Tibial nerve (tissue), 4 donors: ENCODE data around the gene PXMP4.

ENCODE experiments used
- CTCF ChIP-seq, 5 experiments: fragments of 200-600 bp in 3 of 5; fragments of 450-650 bp in 2 of 5; sonication (generic) in 3 of 5; IDR thresholded peaks; one replicate each; pipeline ENCODE4 v1.5.1; 2016 to 2019; ENCODE audit warnings: antibody characterized with exemption in 5 of 5, mild to moderate bottlenecking in 3 of 5, moderate library complexity in 2 of 5
- EP300 ChIP-seq, 2 donors: sonication (generic); formaldehyde crosslinking; IDR thresholded peaks; one replicate each; pipeline ENCODE4 v1.6.1; 2017; ENCODE audit warnings: antibody characterized with exemption in 2 of 2, mild to moderate bottlenecking in 1 of 2
- POLR2A ChIP-seq, 2 donors: fragments of 450-650 bp; IDR thresholded peaks; one replicate each; pipeline ENCODE4 v1.6.1; 2017; ENCODE audit warnings: antibody characterized with exemption in 2 of 2, mild to moderate bottlenecking in 2 of 2, moderate library complexity in 2 of 2

DNA sequence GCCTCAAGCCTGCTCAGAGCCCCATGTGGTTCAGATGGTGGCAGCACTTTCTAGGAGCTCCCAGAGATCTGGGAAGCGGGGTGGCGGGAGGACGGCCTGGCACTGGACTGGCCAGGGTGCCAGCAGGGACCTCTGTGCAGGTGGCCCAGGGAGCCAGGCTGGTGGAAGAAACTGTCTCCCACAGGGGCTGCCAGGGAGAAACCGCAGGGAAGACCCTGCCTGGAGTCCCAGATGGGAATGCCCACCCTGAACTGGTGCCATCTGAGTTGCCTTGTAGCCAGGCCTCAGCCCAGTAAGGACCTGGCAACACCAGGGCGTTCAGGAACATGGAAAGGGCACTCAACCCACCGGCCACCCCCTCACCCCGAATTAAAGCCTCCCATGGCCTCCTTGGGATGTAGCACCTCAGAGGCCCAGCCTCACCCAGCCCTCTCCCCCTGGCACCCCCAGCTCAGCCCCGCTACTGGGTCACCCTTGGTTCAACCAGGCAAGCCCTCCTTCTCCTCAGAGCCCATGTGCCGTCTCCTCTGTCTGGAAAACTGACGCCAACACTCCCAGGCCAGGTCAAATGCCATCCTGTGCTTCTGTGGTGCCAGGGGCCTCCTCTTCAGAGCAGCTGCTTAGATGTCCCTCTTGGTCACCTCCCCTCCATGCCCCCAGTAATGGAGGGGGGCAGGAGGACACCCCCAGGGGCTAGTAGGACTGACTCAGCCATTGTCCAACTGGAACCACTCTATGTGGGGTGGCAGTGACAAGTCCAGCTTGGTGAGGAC lies 63.9 kb downstream of the PXMP4 start:
- TF ChIP-seq CTCF (IDR thresholded peaks at IDR 0.05), result no peak
- no peak for TF ChIP-seq POLR2A (IDR thresholded peaks at IDR 0.05)
- TF ChIP-seq EP300 (IDR thresholded peaks at IDR 0.05), result no peak
